H1 (cell line): ENCODE results near the gene ASB6. TPM values are rescaled to one million over a fixed set of nuclear protein-coding genes. Genes with fewer than 3 reads are reported as not detected.
A peak's percentile ranks its signal among the peaks of the same experiment; 100 is the strongest.

Experiments used
- CTCF ChIA-PET: fragments of 300-600 bp; sonication (Branson Sonifier 250); formaldehyde crosslinking; loops from one replicate; lab custom pipeline; 2021; ENCODE audit not compliant: partially characterized antibody; lab: Charles Lee
- POLR2A ChIA-PET: fragments of 300-600 bp; sonication (Branson Sonifier 250); formaldehyde crosslinking; loops from one replicate; lab custom pipeline; 2021; ENCODE audit warnings: inconsistent platforms; ENCODE audit not compliant: partially characterized antibody; lab: Charles Lee
- DNase-seq, 2 experiments: peaks; one replicate each; pipeline versions ENCODE4 v3.0.0 to v3.0.0-alpha.2; 2010 to 2022; ENCODE audit warnings: low spot score in 2 of 2, low read depth in 1 of 2, mixed read lengths in 1 of 2
- FAIRE-seq: peaks from 2 replicates; lab custom pipeline; 2011; peaks lifted over from hg19 to GRCh38; lab: Jason Lieb, UNC
- H2AFZ ChIP-seq: 2 replicates; pipeline ENCODE4 v1.8.1; 2012; ENCODE audit warnings: low read length, inconsistent platforms
- H2AK5ac ChIP-seq: 2 replicates; pipeline ENCODE4 v1.6.1; 2013; ENCODE audit warnings: low read depth, low read length
- H2BK120ac ChIP-seq: replicated peaks from 2 replicates; pipeline ENCODE3; 2013; ENCODE audit warnings: low read depth, low read length, inconsistent platforms
- H2BK12ac ChIP-seq: 2 replicates; pipeline ENCODE4 v1.6.1; 2013; ENCODE audit warnings: low read depth, low read length
- H2BK15ac ChIP-seq: 2 replicates; pipeline ENCODE4 v1.6.1; 2013; ENCODE audit warnings: low read length
- H2BK20ac ChIP-seq: 2 replicates; pipeline ENCODE4 v1.6.1; 2013; ENCODE audit warnings: low read length
- H2BK5ac ChIP-seq: 2 replicates; pipeline ENCODE4 v1.6.1; 2013; ENCODE audit warnings: low read depth, low read length
- H3K14ac ChIP-seq: 2 replicates; pipeline ENCODE4 v1.6.1; 2013; ENCODE audit warnings: inconsistent platforms; ENCODE audit not compliant: insufficient read length
- H3K18ac ChIP-seq: 2 replicates; pipeline ENCODE4 v1.6.1; 2013; ENCODE audit warnings: low read length; ENCODE audit errors: extremely low read depth
- H3K23ac ChIP-seq: 2 replicates; pipeline ENCODE4 v1.6.1; 2013; ENCODE audit warnings: inconsistent platforms; ENCODE audit not compliant: insufficient read length
- H3K23me2 ChIP-seq: 2 replicates; pipeline ENCODE4 v1.6.1; 2013; ENCODE audit warnings: low read depth, low read length
- H3K27ac ChIP-seq: 2 replicates; pipeline ENCODE4 v1.6.1; 2011; ENCODE audit warnings: low read depth, low read length, inconsistent platforms
- H3K27me3 ChIP-seq, 4 experiments: replicated peaks in 1 of 4; 1 replicate in 1 of 4; 2 replicates in 3 of 4; pipeline versions ENCODE4 v1.6.1 to v1.8.1; 2011 to 2013; ENCODE audit warnings: low read length in 3 of 4, mild to moderate bottlenecking in 3 of 4, inconsistent platforms in 2 of 4, mixed read lengths in 2 of 4, moderate library complexity in 1 of 4; ENCODE audit not compliant: control insufficient read depth in 3 of 4, insufficient read depth in 3 of 4; ENCODE audit errors: extremely low read depth in 1 of 4
- H3K36me3 ChIP-seq, 4 experiments: 2 replicates each; pipeline versions ENCODE4 v1.6.1 to v1.8.1; 2011 to 2013; ENCODE audit warnings: mild to moderate bottlenecking in 4 of 4, low read length in 3 of 4, moderate library complexity in 2 of 4, control low read depth in 1 of 4, inconsistent platforms in 1 of 4; ENCODE audit not compliant: insufficient read depth in 4 of 4, control insufficient read depth in 2 of 4
- H3K4ac ChIP-seq: replicated peaks from 2 replicates; pipeline ENCODE3; 2013; ENCODE audit warnings: low read length, low read depth, mixed read lengths, inconsistent platforms; ENCODE audit not compliant: insufficient read length
- H3K4me1 ChIP-seq, 4 experiments: replicated peaks in 1 of 4; 1 replicate in 1 of 4; 2 replicates in 3 of 4; pipeline versions ENCODE4 v1.6.1 to v1.8.1; 2011 to 2013; ENCODE audit warnings: low read length in 3 of 4, inconsistent platforms in 2 of 4, mixed read lengths in 1 of 4; ENCODE audit not compliant: insufficient read depth in 4 of 4, control insufficient read depth in 3 of 4
- H3K4me2 ChIP-seq, 2 experiments: 2 replicates each; pipeline versions ENCODE4 v1.6.1 to v1.8.1; 2011 to 2013; ENCODE audit warnings: low read depth in 2 of 2, low read length in 2 of 2, control low read depth in 1 of 2, inconsistent platforms in 1 of 2, mild to moderate bottlenecking in 1 of 2; ENCODE audit not compliant: insufficient read depth in 1 of 2
- H3K4me3 ChIP-seq, 4 experiments: fragments of 200-600, 300-600 bp in 1 of 4; sonication (generic), shearing (Covaris generic), sonication (Bioruptor Twin) in 1 of 4; 2 replicates each; pipeline versions ENCODE4 v1.5.1 to v1.8.1; 2011 to 2016; ENCODE audit warnings: low read length in 4 of 4, low read depth in 3 of 4, control low read depth in 2 of 4, inconsistent platforms in 2 of 4, mild to moderate bottlenecking in 2 of 4, mixed read lengths in 1 of 4, moderate library complexity in 1 of 4; ENCODE audit not compliant: insufficient read depth in 2 of 4; ENCODE audit errors: extremely low read depth in 1 of 4
- H3K56ac ChIP-seq: replicated peaks from 2 replicates; pipeline ENCODE3; 2013; ENCODE audit warnings: low read depth, mild to moderate bottlenecking, mixed read lengths, low read length, inconsistent platforms; ENCODE audit not compliant: insufficient read length
- H3K79me1 ChIP-seq: 2 replicates; pipeline ENCODE4 v1.6.1; 2013; ENCODE audit warnings: low read depth, low read length, control low read depth
- H3K79me2 ChIP-seq, 2 experiments: 2 replicates each; pipeline versions ENCODE4 v1.6.1 to v1.8.1; 2012 to 2013; ENCODE audit warnings: low read length in 2 of 2, mild to moderate bottlenecking in 2 of 2, inconsistent platforms in 1 of 2; ENCODE audit not compliant: insufficient read depth in 2 of 2, control insufficient read depth in 1 of 2
- H3K9ac ChIP-seq, 4 experiments: replicated peaks in 1 of 4; 1 replicate in 1 of 4; 2 replicates in 3 of 4; pipeline versions ENCODE4 v1.6.1 to v1.8.1; 2011 to 2013; ENCODE audit warnings: low read depth in 3 of 4, low read length in 3 of 4, control low read depth in 2 of 4, mild to moderate bottlenecking in 2 of 4, moderate library complexity in 2 of 4, inconsistent platforms in 1 of 4; ENCODE audit errors: extremely low read depth in 1 of 4
- H3K9me3 ChIP-seq, 2 experiments: 2 replicates each; pipeline versions ENCODE4 v1.6.1 to v1.8.1; 2012 to 2013; ENCODE audit warnings: mild to moderate bottlenecking in 2 of 2, moderate library complexity in 2 of 2, control low read depth in 1 of 2, inconsistent platforms in 1 of 2, low read depth in 1 of 2, low read length in 1 of 2, mixed read lengths in 1 of 2; ENCODE audit not compliant: insufficient read depth in 2 of 2
- H4K20me1 ChIP-seq, 2 experiments: replicated peaks in 1 of 2; 2 replicates each; pipeline versions ENCODE3 to v1.8.1; 2011 to 2013; ENCODE audit warnings: inconsistent platforms in 2 of 2, low read length in 2 of 2, mild to moderate bottlenecking in 1 of 2; ENCODE audit not compliant: insufficient read depth in 2 of 2, control insufficient read depth in 1 of 2
- H4K5ac ChIP-seq: 2 replicates; pipeline ENCODE4 v1.6.1; 2013; ENCODE audit warnings: low read length, low read depth, mixed read lengths, inconsistent platforms; ENCODE audit not compliant: insufficient read length
- H4K8ac ChIP-seq: 2 replicates; pipeline ENCODE4 v1.8.0; 2013; ENCODE audit warnings: mild to moderate bottlenecking, moderate library complexity, low read length, inconsistent platforms; ENCODE audit not compliant: insufficient read depth; ENCODE audit errors: extremely low read depth
- H4K91ac ChIP-seq: replicated peaks from 2 replicates; pipeline ENCODE3; 2013; ENCODE audit warnings: low read length, mixed read lengths, inconsistent platforms; ENCODE audit not compliant: insufficient read length
- CBX8 ChIP-seq: fragments of 300-800, 300-1000 bp; sonication (generic); IDR thresholded peaks from 2 replicates; pipeline ENCODE4 v1.7.1; 2016; ENCODE audit warnings: low read depth, low read length, borderline replicate concordance
- CTCF ChIP-seq, 3 experiments: IDR thresholded peaks; 1 replicate in 2 of 3; 2 replicates in 1 of 3; pipeline versions ENCODE4 v1.5.1 to v1.6.1; 2011; ENCODE audit warnings: low read length in 3 of 3, mild to moderate bottlenecking in 3 of 3, inconsistent platforms in 2 of 3, low read depth in 1 of 3, moderate library complexity in 1 of 3; ENCODE audit not compliant: insufficient read depth in 1 of 3; ENCODE audit errors: control extremely low read depth in 1 of 3
- FOSL1 ChIP-seq: IDR thresholded peaks from 2 replicates; pipeline ENCODE4 v1.6.1; 2011; ENCODE audit warnings: mild to moderate bottlenecking, low read depth, low read length, moderate library complexity; ENCODE audit not compliant: insufficient read depth
- JUND ChIP-seq: IDR thresholded peaks from 2 replicates; pipeline ENCODE4 v1.6.1; 2011; ENCODE audit warnings: mild to moderate bottlenecking, improper control_type of control experiment, low read length
- POLR2A ChIP-seq, 2 experiments: IDR thresholded peaks; 1 replicate in 1 of 2; 2 replicates in 1 of 2; pipeline ENCODE4 v1.6.1; 2011; ENCODE audit warnings: low read depth in 2 of 2, low read length in 2 of 2, mild to moderate bottlenecking in 2 of 2; ENCODE audit errors: control extremely low read depth in 1 of 2
- RBBP5 ChIP-seq: IDR thresholded peaks from 2 replicates; pipeline ENCODE4 v1.7.1; 2012; ENCODE audit warnings: low read depth, mild to moderate bottlenecking, inconsistent platforms, low read length, moderate library complexity, borderline replicate concordance
- RXRA ChIP-seq: IDR thresholded peaks from 2 replicates; pipeline ENCODE4 v1.6.1; 2011; ENCODE audit warnings: low read depth, mild to moderate bottlenecking, low read length, moderate library complexity; ENCODE audit not compliant: insufficient read depth
- TBP ChIP-seq: IDR thresholded peaks from 2 replicates; pipeline ENCODE4 v1.6.1; 2011; ENCODE audit warnings: low read depth, low read length, improper control_type of control experiment
- WGBS, 2 experiments: shearing (Covaris generic) in 1 of 2; methylation state at CpG; one replicate each; pipeline versions ENCODE4 v1.1.6 to v1.1.7; 2013 to 2015; ENCODE audit warnings: low lambda C conversion rate in 2 of 2, mixed read lengths in 2 of 2, inconsistent platforms in 1 of 2, low coverage in 1 of 2, missing lambda C conversion rate in 1 of 2; ENCODE audit not compliant: insufficient replicate concordance in 2 of 2, insufficient coverage in 1 of 2, insufficient read length in 1 of 2; ENCODE audit errors: extremely low coverage in 1 of 2, missing lambda C conversion rate in 1 of 2; 5-methylcytosine and 5-hydroxymethylcytosine counted together
- polyA plus RNA-seq, 7 experiments: library from polyadenylated mRNA; depleted of rRNA in 3 of 7; stranded (reverse) in 5 of 7; unstranded in 2 of 7; fragments of >200 nt in 5 of 7; fragments of 200-250 nt in 2 of 7; gene quantifications; 1 replicate in 5 of 7; 2 replicates in 1 of 7; 4 replicates in 1 of 7; pipeline versions ENCODE4 v1.2.1 to v1.2.3, GENCODE V29; 2011 to 2013; ENCODE audit warnings: missing spikeins in 2 of 7, mixed read lengths in 2 of 7
- total RNA-seq: library from RNA; stranded (reverse); fragmentation: NEBNext Ultra II Directional; extraction: Animal tissue kit (Norgen Biotek cat#: 25700); gene quantifications from 2 replicates; pipeline ENCODE4 v1.2.1, GENCODE V29; 2021

ASB6 gene
- total and polyA plus RNA-seq, 2 of the 8 experiments (the other 6 are each of a cell fraction or from before 2014, with no cell fraction given) = 14.0 to 17.3 TPM

GRCh38 chr9:129640871-129641749, 841 bp downstream of the ASB6 start:
- no peaks in the 10 kb centered on the region for H3K27me3 ChIP-seq
- TF ChIP-seq JUND = no peak
- TF ChIP-seq RXRA = no peak
- no peak for TF ChIP-seq CBX8
- TF ChIP-seq FOSL1 = no peak
- no peak for TF ChIP-seq RBBP5
- no peak for TF ChIP-seq POLR2A (IDR thresholded peaks at IDR 0.05; ENCODE audit: control extremely low read depth in 1 of 2, low read depth in 2 of 2, low read length in 2 of 2)
- no peak for TF ChIP-seq TBP
- TF ChIP-seq CTCF (IDR thresholded peaks at IDR 0.05; ENCODE audit: control extremely low read depth in 1 of 3, insufficient read depth in 1 of 3, low read depth in 1 of 3, low read length in 3 of 3) = no peak

More at GRCh38 chr9:129640871-129641749, 841 bp downstream of the ASB6 start:
- Histone ChIP-seq H3K36me3 (peaks cover 0 to 24% (median 9%) of the 10 kb centered on the region in 4 experiments; a peak in 5 of 8 replicates), H2BK5ac (0 out of 2 replicates have a peak overlapping the region, but pooled peaks have one; percentile 20), H3K56ac (no peak overlapping the region), H3K18ac (no peak overlapping the region), H3K4me2 (peak overlapping the region; percentile 87 to 94), H3K27ac (no peak overlapping the region), H4K91ac (no peak overlapping the region), H4K20me1 (peaks cover 6 to 14% of the 10 kb centered on the region in 2 experiments), H3K9ac (peak overlapping the region; percentile 42 to 82 (median 70)), H3K79me1 (peaks cover 4% of the 10 kb centered on the region), H4K8ac (no peak overlapping the region; the same call in none of the 2 replicates), H3K4me3 (peak overlapping the region; percentile 66 to 98 (median 84)), H2BK20ac (no peak overlapping the region), H3K4me1 (peaks cover 0 to 10% (median 6%) of the 10 kb centered on the region in 4 experiments; a peak in 4 of 7 replicates), H2BK12ac (no peak overlapping the region), H3K23me2 (peaks cover 8% of the 10 kb centered on the region; the same call in 1 of the 2 replicates), H2AFZ (peak overlapping the region; percentile 55; the same call in 1 of the 2 replicates), H3K23ac (no peak overlapping the region), H3K14ac (no peak overlapping the region), H2BK15ac (no peak overlapping the region), H4K5ac (no peak overlapping the region), H2BK120ac (no peak overlapping the region), H2AK5ac (no peak overlapping the region), H3K4ac (no peak overlapping the region), H3K9me3 (no peaks in the 10 kb centered on the region), H3K79me2 (peaks cover 0 to 13% of the 10 kb centered on the region in 2 experiments; a peak in 2 of 4 replicates)
- FAIRE-seq (no peak), DNase-seq (no peak)
- WGBS, 2 experiments = 32% methylated on average over 41 of the region's 44 CpGs; no CpG with 5 or more reads in 1 of the 2 experiments
- ChIA-PET CTCF (interaction anchor here (0.9 to 6.5 kb wide), 10 partner anchors 10 to 528 kb away, joined by 3 to 56 read pairs (median 4); partner anchors contain the start of gene NTMT1), POLR2A (interaction anchor here (1.3 to 8.2 kb wide), 2 partner anchors 14 to 84 kb away, joined by 3 to 95 read pairs; partner anchors contain the start of gene NTMT1)
